Endothelial cell of umbilical vein (primary cell): ENCODE data around the gene NF1. TPM values are rescaled to one million over a fixed set of nuclear protein-coding genes. Genes with fewer than 3 reads are reported as not detected.

Experiments
- BruUV-seq: library from RNA; stranded (reverse); fragments of 400-500 nt; replicated peaks from 2 replicates; lab custom pipeline; 2021; lab: Mats Ljungman, UMichigan
- CTCF ChIA-PET: fragments of 300-600, 350-600 bp; sonication (Branson Sonifier 250); formaldehyde crosslinking; loops from one replicate; lab custom pipeline; 2021; ENCODE audit warnings: antibody characterized with exemption, inconsistent platforms; lab: Charles Lee
- POLR2A ChIA-PET: fragments of 300-600, 350-600 bp; sonication (Branson Sonifier 250); formaldehyde crosslinking; loops from one replicate; lab custom pipeline; 2021; ENCODE audit warnings: antibody characterized with exemption, inconsistent platforms; lab: Charles Lee
- DNase-seq: peaks from one replicate; pipeline ENCODE4 v3.0.0-alpha.2; 2011; ENCODE audit warnings: low read depth, low spot score
- FAIRE-seq: peaks from 2 replicates; lab custom pipeline; 2011; peaks lifted over from hg19 to GRCh38; lab: Jason Lieb, UNC
- H2AFZ ChIP-seq: 2 replicates; pipeline ENCODE4 v1.6.0; 2012; ENCODE audit warnings: low read depth, low read length, control low read depth, inconsistent platforms
- H3K27ac ChIP-seq: 2 replicates; pipeline ENCODE4 v1.5.1; 2011; ENCODE audit warnings: low read depth, mild to moderate bottlenecking, control low read depth, low read length, moderate library complexity; ENCODE audit not compliant: insufficient read depth
- H3K27me3 ChIP-seq, 2 experiments: 2 replicates each; pipeline versions ENCODE4 v1.6.0 to v1.6.1; 2011; ENCODE audit warnings: low read length in 2 of 2, mixed read lengths in 1 of 2; ENCODE audit not compliant: control insufficient read depth in 2 of 2, insufficient read depth in 2 of 2
- H3K36me3 ChIP-seq, 2 experiments: 2 replicates in 1 of 2; 3 replicates in 1 of 2; pipeline ENCODE4 v1.5.1; 2011; ENCODE audit warnings: low read length in 2 of 2, mild to moderate bottlenecking in 1 of 2, moderate library complexity in 1 of 2; ENCODE audit not compliant: control insufficient read depth in 2 of 2, insufficient read depth in 2 of 2; ENCODE audit errors: extremely low read depth in 1 of 2
- H3K4me1 ChIP-seq: 3 replicates; pipeline ENCODE4 v1.5.1; 2011; ENCODE audit warnings: mild to moderate bottlenecking, low read length; ENCODE audit not compliant: control insufficient read depth, insufficient read depth; ENCODE audit errors: extremely low read depth
- H3K4me2 ChIP-seq: 2 replicates; pipeline ENCODE4 v1.6.1; 2011; ENCODE audit warnings: low read length, control low read depth, mixed read lengths; ENCODE audit not compliant: insufficient read depth
- H3K4me3 ChIP-seq, 3 experiments: fragments of 200-600 bp in 1 of 3; sonication (generic), shearing (Covaris generic) in 1 of 3; replicated peaks in 1 of 3; 2 replicates each; pipeline ENCODE4 v1.5.1; 2011 to 2016; ENCODE audit warnings: control low read depth in 3 of 3, low read length in 3 of 3, mild to moderate bottlenecking in 2 of 3, inconsistent platforms in 1 of 3, low read depth in 1 of 3, moderate library complexity in 1 of 3; ENCODE audit not compliant: insufficient read depth in 1 of 3
- H3K79me2 ChIP-seq: 2 replicates; pipeline ENCODE4 v1.6.0; 2012; ENCODE audit warnings: low read length, inconsistent platforms; ENCODE audit not compliant: control insufficient read depth, insufficient read depth
- H3K9ac ChIP-seq: replicated peaks from 2 replicates; pipeline ENCODE3; 2011; ENCODE audit warnings: low read length, control low read depth; ENCODE audit not compliant: insufficient read depth; ENCODE audit errors: extremely low read depth
- H3K9me1 ChIP-seq: replicated peaks from 3 replicates; pipeline ENCODE4 v1.6.0; 2011; ENCODE audit warnings: mild to moderate bottlenecking, low read length; ENCODE audit not compliant: control insufficient read depth, insufficient read depth; ENCODE audit errors: extremely low read depth
- H3K9me3 ChIP-seq: replicated peaks from 2 replicates; pipeline ENCODE4 v1.5.1; 2012; ENCODE audit warnings: low read length, inconsistent platforms; ENCODE audit not compliant: control insufficient read depth, insufficient read depth
- H4K20me1 ChIP-seq: replicated peaks from 2 replicates; pipeline ENCODE3; 2011; ENCODE audit warnings: mild to moderate bottlenecking, low read length; ENCODE audit not compliant: control insufficient read depth, insufficient read depth; ENCODE audit errors: extremely low read depth
- CTCF ChIP-seq, 2 donors: IDR thresholded peaks; 1 replicate in 1 of 2; 2 replicates in 1 of 2; pipeline ENCODE4 v1.5.1; 2011; ENCODE audit warnings: low read length in 2 of 2, mild to moderate bottlenecking in 2 of 2, moderate library complexity in 2 of 2, control low read depth in 1 of 2, inconsistent platforms in 1 of 2, low read depth in 1 of 2; ENCODE audit not compliant: insufficient read depth in 1 of 2; ENCODE audit errors: extremely low read depth in 1 of 2
- EZH2 ChIP-seq: IDR thresholded peaks from 2 replicates; pipeline ENCODE4 v1.6.1; 2012; ENCODE audit warnings: borderline replicate concordance, low read depth, mild to moderate bottlenecking, moderate library complexity, low read length, inconsistent platforms; ENCODE audit not compliant: severe bottlenecking
- GATA2 ChIP-seq: IDR thresholded peaks from 2 replicates; pipeline ENCODE4 v1.7.0; 2011; ENCODE audit warnings: low read depth, mild to moderate bottlenecking, moderate library complexity, mixed read lengths, low read length; ENCODE audit not compliant: insufficient read length, insufficient read depth
- JUN ChIP-seq: IDR thresholded peaks from 2 replicates; pipeline ENCODE4 v1.6.1; 2011; ENCODE audit warnings: borderline replicate concordance, low read depth; ENCODE audit not compliant: insufficient read length, insufficient read depth
- MAX ChIP-seq: IDR thresholded peaks from 2 replicates; pipeline ENCODE4 v1.6.1; 2011; ENCODE audit not compliant: insufficient read depth, insufficient read length
- MYC ChIP-seq: IDR thresholded peaks from one replicate; pipeline ENCODE4 v1.6.1; 2011; ENCODE audit warnings: mild to moderate bottlenecking, low read depth, low read length
- POLR2A ChIP-seq: IDR thresholded peaks from 2 replicates; pipeline ENCODE4 v1.6.1; 2012; ENCODE audit warnings: low read depth, mild to moderate bottlenecking, control low read depth, low read length
- POLR2AphosphoS5 ChIP-seq: IDR thresholded peaks from 2 replicates; pipeline ENCODE4 v1.6.1; 2012; ENCODE audit warnings: low read depth, mild to moderate bottlenecking, control low read depth, low read length, moderate library complexity; ENCODE audit not compliant: insufficient read depth
- dilution Hi-C: fragments of 300-500 bp; cut with MboI; formaldehyde crosslinking; loops from one replicate; pipeline ENCODE4 v1.15.0; 2019; ENCODE audit warnings: low sequenced_read_pairs; ENCODE audit not compliant: extremely low pct_ligation_motif_present
- intact Hi-C: fragments of 100-400 bp; cut with micrococcal nuclease; formaldehyde crosslinking; loops from one replicate; pipeline ENCODE4 v1.10.0; 2022
- polyA plus RNA-seq, 4 experiments: library from polyadenylated mRNA; depleted of rRNA in 3 of 4; stranded (reverse) in 3 of 4; unstranded in 1 of 4; fragments of >200 nt; gene quantifications; 2 replicates each; pipeline versions ENCODE4 v1.2.1 to v1.2.3, GENCODE V29; 2011 to 2012; ENCODE audit warnings: missing spikeins in 1 of 4
- total RNA-seq: library from RNA; stranded (reverse); gene quantifications from 2 replicates; pipeline ENCODE4 v1.2.3, GENCODE V29; 2021

Gene NF1
- total and polyA plus RNA-seq, 2 donors (not counting 3 experiments of a cell fraction or from before 2014, with no cell fraction given) = 13.7 to 42.4 TPM

GRCh38 chr17:31126318-31126717 is 31.5 kb downstream of the NF1 start:
- H3K4me1 ChIP-seq = no peaks in the 10 kb centered on the region
- peaks cover 11% of the 10 kb centered on the region for H4K20me1 ChIP-seq
- CTCF ChIA-PET = no interaction called here
- H3K36me3 ChIP-seq = no peaks in the 10 kb centered on the region
- FAIRE-seq (no peak), DNase-seq (no peak)
- H3K9ac ChIP-seq = no peak overlapping the region
- no peaks in the 10 kb centered on the region for H3K9me3 ChIP-seq
- H3K9me1 ChIP-seq = no peaks in the 10 kb centered on the region
- H3K4me3 ChIP-seq = no peak overlapping the region
- H3K79me2 ChIP-seq = peaks cover 52% of the 10 kb centered on the region
- TF ChIP-seq JUN = no peak
- TF ChIP-seq MYC = no peak
- TF ChIP-seq MAX = no peak
- no peak for TF ChIP-seq POLR2A
- no peak for TF ChIP-seq EZH2
- no peak for TF ChIP-seq CTCF (IDR thresholded peaks at IDR 0.05; ENCODE audit: extremely low read depth in 1 of 2, insufficient read depth in 1 of 2, low read depth in 1 of 2, low read length in 2 of 2)
- TF ChIP-seq POLR2AphosphoS5 = no peak
- no peak for TF ChIP-seq GATA2
- H3K27ac ChIP-seq = no peak overlapping the region
- no peak overlapping the region for H2AFZ ChIP-seq
- BruUV-seq = no TSS peak
- intact Hi-C loops = no loop called here
- dilution Hi-C loops = no loop called here
- no peaks in the 10 kb centered on the region for H3K27me3 ChIP-seq
- no peak overlapping the region for H3K4me2 ChIP-seq
- POLR2A ChIA-PET = no interaction called here
